GM10248 (cell line): ENCODE measurements around the gene DRG1.
"Not testable (repeated sequence)": the region's sequence is repeated elsewhere in the genome, so short reads cannot be mapped to it uniquely, and the experiment has no call there.

Experiments used
- CTCF ChIA-PET: fragments of 300-600 bp; sonication (Branson Sonifier 250); formaldehyde crosslinking; extraction: SDS; loops from one replicate; lab custom pipeline; 2021; ENCODE audit warnings: antibody characterized with exemption; lab: Yijun Ruan, JAX
- POLR2A ChIA-PET: fragments of 350-650 bp; sonication (Branson Sonifier 250); formaldehyde crosslinking; extraction: SDS; loops from one replicate; lab custom pipeline; 2020; ENCODE audit warnings: antibody characterized with exemption; lab: Yijun Ruan, JAX
- DNase-seq: peaks from one replicate; pipeline ENCODE4 v3.0.0; 2012; ENCODE audit errors: extremely low spot score
- CTCF ChIP-seq: IDR thresholded peaks from 2 replicates; pipeline ENCODE4 v1.5.1; 2012; ENCODE audit warnings: mild to moderate bottlenecking, low read depth; ENCODE audit errors: extremely low read depth, missing control alignments, control extremely low read depth

DRG1 gene

GRCh38 chr22:31398231-31398630 is 1.2 kb upstream of the DRG1 start:
- CTCF ChIA-PET = interaction anchor here (1.6 kb wide), 1 partner anchor 54 kb away, joined by 4 read pairs; no protein-coding TSS in a partner anchor
- TF ChIP-seq CTCF = no peak
- DNase-seq = no peak
- POLR2A ChIA-PET = no interaction called here

GRCh38 chr22:31400023-31400397 is 606 bp downstream of the DRG1 start:
- no peak for DNase-seq
- CTCF ChIA-PET = no interaction called here
- POLR2A ChIA-PET = interaction anchor here (0.6 kb wide), 1 partner anchor 305 kb away, joined by 3 read pairs; no protein-coding TSS in a partner anchor
- TF ChIP-seq CTCF = no peak

- POLR2A ChIA-PET = interaction anchor here (0.6 kb wide), 1 partner anchor 248 kb away, joined by 7 read pairs; no protein-coding TSS in a partner anchor
- CTCF ChIA-PET, DNase-seq: not testable (repeated sequence)
Measured at GRCh38 chr22:31402350-31402749, 2.9 kb downstream of the DRG1 start.

GRCh38 chr22:31425331-31426050 is 26.1 kb downstream of the DRG1 start:
- CTCF ChIA-PET = interaction anchor here (1.0 to 1.3 kb wide), 2 partner anchors 11 to 25 kb away, joined by 3 read pairs; no protein-coding TSS in a partner anchor
- no peak for DNase-seq
- TF ChIP-seq CTCF = no peak
- POLR2A ChIA-PET = no interaction called here

- CTCF ChIA-PET = interaction anchor here (1.0 to 1.3 kb wide), 2 partner anchors 14 to 20 kb away, joined by 3 read pairs; no protein-coding TSS in a partner anchor
- TF ChIP-seq CTCF = no peak
- POLR2A ChIA-PET = no interaction called here
- no peak for DNase-seq
Measured at GRCh38 chr22:31431950-31432349, 32.5 kb downstream of the DRG1 start.

- ChIA-PET POLR2A (no interaction called here), CTCF (interaction anchor here (1.3 to 1.6 kb wide), 2 partner anchors 9 to 15 kb away, joined by 3 to 5 read pairs; no protein-coding TSS in a partner anchor)
- no peak for DNase-seq
- no peak for TF ChIP-seq CTCF
Measured at GRCh38 chr22:31436132-31436531, 36.7 kb downstream of the DRG1 start.

- TF ChIP-seq CTCF = no peak
- CTCF ChIA-PET = interaction anchor here (1.6 to 4.0 kb wide), 3 partner anchors 8 to 12 kb away, joined by 3 to 29 read pairs (median 16); no protein-coding TSS in a partner anchor
- no peak for DNase-seq
- POLR2A ChIA-PET = interaction anchor here (0.6 kb wide), 1 partner anchor 31 kb away, joined by 5 read pairs; no protein-coding TSS in a partner anchor
Measured at GRCh38 chr22:31439808-31440207, 40.4 kb downstream of the DRG1 start.
